Endothelial cell of umbilical vein (primary cell): ENCODE data around the gene KDR.

Experiments used
- FOS ChIP-seq: IDR thresholded peaks from 2 replicates; pipeline ENCODE4 v1.6.1; 2011; ENCODE audit warnings: mild to moderate bottlenecking, low read length, moderate library complexity, borderline replicate concordance; ENCODE audit not compliant: insufficient read depth
- GATA2 ChIP-seq: IDR thresholded peaks from 2 replicates; pipeline ENCODE4 v1.7.0; 2011; ENCODE audit warnings: low read depth, mild to moderate bottlenecking, moderate library complexity, mixed read lengths, low read length; ENCODE audit not compliant: insufficient read length, insufficient read depth
- JUN ChIP-seq: IDR thresholded peaks from 2 replicates; pipeline ENCODE4 v1.6.1; 2011; ENCODE audit warnings: borderline replicate concordance, low read depth; ENCODE audit not compliant: insufficient read length, insufficient read depth
- MYC ChIP-seq: IDR thresholded peaks from one replicate; pipeline ENCODE4 v1.6.1; 2011; ENCODE audit warnings: mild to moderate bottlenecking, low read depth, low read length
- POLR2A ChIP-seq: IDR thresholded peaks from 2 replicates; pipeline ENCODE4 v1.6.1; 2012; ENCODE audit warnings: low read depth, mild to moderate bottlenecking, control low read depth, low read length
- POLR2AphosphoS5 ChIP-seq: IDR thresholded peaks from 2 replicates; pipeline ENCODE4 v1.6.1; 2012; ENCODE audit warnings: low read depth, mild to moderate bottlenecking, control low read depth, low read length, moderate library complexity; ENCODE audit not compliant: insufficient read depth
- TF ChIP-seq, protein P1 (sequence below), 2 donors: IDR thresholded peaks; 1 replicate in 1 of 2; 2 replicates in 1 of 2; pipeline ENCODE4 v1.5.1; 2011; ENCODE audit warnings: low read length in 2 of 2, mild to moderate bottlenecking in 2 of 2, moderate library complexity in 2 of 2, control low read depth in 1 of 2, inconsistent platforms in 1 of 2, low read depth in 1 of 2; ENCODE audit not compliant: insufficient read depth in 1 of 2; ENCODE audit errors: extremely low read depth in 1 of 2
- TF ChIP-seq, protein P2 (sequence below): IDR thresholded peaks from 2 replicates; pipeline ENCODE4 v1.6.1; 2011; ENCODE audit not compliant: insufficient read depth, insufficient read length

DNA sequence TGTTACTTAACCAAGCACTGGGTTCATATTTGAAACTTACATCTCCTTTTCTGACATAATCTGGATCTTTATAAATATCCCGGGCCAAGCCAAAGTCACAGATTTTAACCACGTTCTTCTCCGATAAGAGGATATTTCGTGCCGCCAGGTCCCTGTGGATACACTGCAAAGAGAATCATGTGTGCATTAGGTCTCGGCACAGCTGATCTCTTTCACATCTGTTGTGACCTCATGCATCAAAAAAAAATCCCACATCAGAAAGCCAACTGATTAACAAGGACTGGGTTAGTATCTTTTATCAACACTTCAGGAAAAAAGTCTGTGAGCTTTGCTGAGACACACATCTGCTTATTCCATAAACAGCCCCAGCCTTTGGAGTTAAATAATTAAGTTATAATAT is 35.5 kb downstream of the KDR start:
- TF ChIP-seq, protein P1, sequence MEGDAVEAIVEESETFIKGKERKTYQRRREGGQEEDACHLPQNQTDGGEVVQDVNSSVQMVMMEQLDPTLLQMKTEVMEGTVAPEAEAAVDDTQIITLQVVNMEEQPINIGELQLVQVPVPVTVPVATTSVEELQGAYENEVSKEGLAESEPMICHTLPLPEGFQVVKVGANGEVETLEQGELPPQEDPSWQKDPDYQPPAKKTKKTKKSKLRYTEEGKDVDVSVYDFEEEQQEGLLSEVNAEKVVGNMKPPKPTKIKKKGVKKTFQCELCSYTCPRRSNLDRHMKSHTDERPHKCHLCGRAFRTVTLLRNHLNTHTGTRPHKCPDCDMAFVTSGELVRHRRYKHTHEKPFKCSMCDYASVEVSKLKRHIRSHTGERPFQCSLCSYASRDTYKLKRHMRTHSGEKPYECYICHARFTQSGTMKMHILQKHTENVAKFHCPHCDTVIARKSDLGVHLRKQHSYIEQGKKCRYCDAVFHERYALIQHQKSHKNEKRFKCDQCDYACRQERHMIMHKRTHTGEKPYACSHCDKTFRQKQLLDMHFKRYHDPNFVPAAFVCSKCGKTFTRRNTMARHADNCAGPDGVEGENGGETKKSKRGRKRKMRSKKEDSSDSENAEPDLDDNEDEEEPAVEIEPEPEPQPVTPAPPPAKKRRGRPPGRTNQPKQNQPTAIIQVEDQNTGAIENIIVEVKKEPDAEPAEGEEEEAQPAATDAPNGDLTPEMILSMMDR (IDR thresholded peaks at IDR 0.05; ENCODE audit: extremely low read depth in 1 of 2, insufficient read depth in 1 of 2, low read depth in 1 of 2, low read length in 2 of 2) = no peak
- TF ChIP-seq POLR2A = no peak
- TF ChIP-seq JUN = no peak
- no peak for TF ChIP-seq FOS
- TF ChIP-seq GATA2 = no peak
- TF ChIP-seq, protein P2, sequence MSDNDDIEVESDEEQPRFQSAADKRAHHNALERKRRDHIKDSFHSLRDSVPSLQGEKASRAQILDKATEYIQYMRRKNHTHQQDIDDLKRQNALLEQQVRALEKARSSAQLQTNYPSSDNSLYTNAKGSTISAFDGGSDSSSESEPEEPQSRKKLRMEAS = no peak
- no peak for TF ChIP-seq POLR2AphosphoS5
- TF ChIP-seq MYC = no peak
